IMR-90 (cell line): ENCODE measurements around the gene TRIM25.

ENCODE experiments used
- CEBPB ChIP-seq: IDR thresholded peaks from 2 replicates; pipeline ENCODE4 v1.6.1; 2012; ENCODE audit warnings: low read depth, low read length, improper control_type of control experiment
- CTCF ChIP-seq: conservative IDR thresholded peaks from 2 replicates; pipeline ENCODE4 v1.5.1; 2012; ENCODE audit warnings: mild to moderate bottlenecking, low read depth, low read length, improper control_type of control experiment
- MAFK ChIP-seq: IDR thresholded peaks from 2 replicates; pipeline ENCODE4 v1.6.1; 2012; ENCODE audit warnings: low read depth, low read length, improper control_type of control experiment
- MAZ ChIP-seq: IDR thresholded peaks from 2 replicates; pipeline ENCODE4 v1.6.1; 2012; ENCODE audit warnings: low read depth, mild to moderate bottlenecking, low read length, improper control_type of control experiment, moderate library complexity, borderline replicate concordance
- MXI1 ChIP-seq: IDR thresholded peaks from 2 replicates; pipeline ENCODE4 v1.6.1; 2012; ENCODE audit warnings: low read depth, mild to moderate bottlenecking, low read length, moderate library complexity, borderline replicate concordance
- NFE2L2 ChIP-seq: fragments of 150-350 bp; IDR thresholded peaks from 2 replicates; pipeline ENCODE4 v1.6.1; 2016; ENCODE audit warnings: low read depth, mild to moderate bottlenecking, low read length
- POLR2A ChIP-seq: IDR thresholded peaks from 2 replicates; pipeline ENCODE4 v1.6.1; 2012; ENCODE audit warnings: mild to moderate bottlenecking, low read depth, low read length
- RAD21 ChIP-seq: IDR thresholded peaks from 2 replicates; pipeline ENCODE4 v1.6.1; 2012; ENCODE audit warnings: low read length, improper control_type of control experiment
- RCOR1 ChIP-seq: IDR thresholded peaks from 2 replicates; pipeline ENCODE4 v1.6.1; 2012; ENCODE audit warnings: mild to moderate bottlenecking, low read length, improper control_type of control experiment; ENCODE audit not compliant: insufficient replicate concordance
- RFX5 ChIP-seq: IDR thresholded peaks from 2 replicates; pipeline ENCODE4 v1.8.0; 2012; ENCODE audit warnings: low read depth, mild to moderate bottlenecking, low read length, moderate library complexity
- SMC3 ChIP-seq: fragments of 150-350 bp; IDR thresholded peaks from 2 replicates; pipeline ENCODE4 v1.6.1; 2016; ENCODE audit warnings: low read depth, mild to moderate bottlenecking, antibody characterized with exemption, low read length, moderate library complexity
- USF2 ChIP-seq: fragments of 150-350 bp; IDR thresholded peaks from 2 replicates; pipeline ENCODE4 v1.6.1; 2017; ENCODE audit warnings: mild to moderate bottlenecking, antibody characterized with exemption, low read length, low read depth
- TF ChIP-seq, protein P1 (sequence below): fragments of 150-350 bp; IDR thresholded peaks from 2 replicates; pipeline ENCODE4 v1.6.1; 2016; ENCODE audit warnings: low read depth, mild to moderate bottlenecking, low read length, moderate library complexity, borderline replicate concordance

DNA sequence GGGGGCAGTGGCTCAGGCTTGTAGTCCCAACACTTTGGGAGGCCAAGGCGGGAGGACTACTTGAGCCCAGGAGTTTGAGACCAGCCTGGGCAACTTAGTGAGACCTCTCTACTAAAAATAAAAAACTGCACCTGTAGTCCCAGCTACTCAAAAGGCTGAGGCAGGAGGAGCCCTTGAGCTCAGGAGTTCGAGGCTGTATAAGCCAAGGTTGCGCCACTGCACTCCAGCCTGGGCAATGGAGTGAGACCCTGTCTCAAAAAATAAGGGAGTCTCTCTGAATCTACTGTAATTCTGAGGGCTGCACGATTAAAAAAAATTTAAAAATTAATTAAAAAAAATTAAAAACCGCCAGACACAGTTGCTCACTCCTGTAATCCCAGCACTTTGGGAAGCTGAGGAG is 43.1 kb upstream of the TRIM25 start:
- no peak for TF ChIP-seq POLR2A
- TF ChIP-seq CTCF, result no peak
- no peak for TF ChIP-seq MAFK
- TF ChIP-seq, protein P1, sequence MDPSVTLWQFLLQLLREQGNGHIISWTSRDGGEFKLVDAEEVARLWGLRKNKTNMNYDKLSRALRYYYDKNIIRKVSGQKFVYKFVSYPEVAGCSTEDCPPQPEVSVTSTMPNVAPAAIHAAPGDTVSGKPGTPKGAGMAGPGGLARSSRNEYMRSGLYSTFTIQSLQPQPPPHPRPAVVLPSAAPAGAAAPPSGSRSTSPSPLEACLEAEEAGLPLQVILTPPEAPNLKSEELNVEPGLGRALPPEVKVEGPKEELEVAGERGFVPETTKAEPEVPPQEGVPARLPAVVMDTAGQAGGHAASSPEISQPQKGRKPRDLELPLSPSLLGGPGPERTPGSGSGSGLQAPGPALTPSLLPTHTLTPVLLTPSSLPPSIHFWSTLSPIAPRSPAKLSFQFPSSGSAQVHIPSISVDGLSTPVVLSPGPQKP, result no peak
- TF ChIP-seq SMC3, result no peak
- no peak for TF ChIP-seq RFX5
- TF ChIP-seq USF2, result no peak
- TF ChIP-seq MXI1, result no peak
- no peak for TF ChIP-seq RAD21
- no peak for TF ChIP-seq CEBPB
- no peak for TF ChIP-seq RCOR1
- no peak for TF ChIP-seq MAZ
- no peak for TF ChIP-seq NFE2L2
